Measurements from ENCODE around the gene ACOT7.
"Not testable (repeated sequence)": the region's sequence is repeated elsewhere in the genome, so short reads cannot be mapped to it uniquely, and the experiment has no call there.

Gene ACOT7

GRCh38 chr1:6310116-6310848, 83.3 kb downstream of the ACOT7 start:
- no peak for DNase-seq (ENCODE audit: low read depth)

DNA sequence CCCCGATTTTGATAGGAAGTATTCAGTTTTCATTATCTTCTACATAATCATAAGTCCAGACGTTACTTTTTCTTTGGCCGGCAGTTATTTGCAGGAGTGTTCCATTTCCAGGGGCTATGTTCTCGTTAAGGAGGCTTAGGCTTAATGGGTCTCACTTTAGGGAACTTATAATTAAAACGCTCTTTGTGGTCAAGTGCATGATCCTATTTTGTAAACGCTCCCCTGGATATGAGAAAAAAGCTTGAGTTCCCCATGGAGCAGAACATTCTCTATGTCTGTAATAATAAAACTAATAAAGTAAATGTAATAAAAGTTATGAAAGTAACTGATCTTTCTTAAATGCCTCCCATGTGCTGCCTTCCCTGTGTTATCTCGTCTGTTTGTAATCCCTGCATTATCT, 84.0 kb downstream of the ACOT7 start:
- DNase-seq (ENCODE audit: low read depth) = no peak

- no peak for DNase-seq (ENCODE audit: low read depth)
Observed at GRCh38 chr1:6308449-6308848, 85.1 kb downstream of the ACOT7 start.

DNA sequence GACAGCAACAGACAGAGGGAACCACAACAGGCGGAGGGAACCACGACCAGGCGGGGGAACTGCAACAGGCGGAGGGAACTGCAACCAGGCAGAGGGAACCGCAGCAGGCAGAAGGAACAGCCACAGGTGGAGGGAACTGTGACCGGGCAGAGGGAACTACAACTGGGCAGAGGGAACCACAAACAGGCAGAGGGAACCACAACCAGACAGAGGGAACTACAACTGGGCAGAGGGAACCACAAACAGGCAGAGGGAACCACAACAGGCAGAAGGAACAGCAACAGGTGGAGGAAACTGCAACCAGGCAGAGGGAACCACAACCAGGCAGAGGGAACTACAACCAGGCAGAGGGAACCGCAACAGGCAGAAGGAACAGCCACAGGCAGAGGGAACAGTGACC, 85.9 kb downstream of the ACOT7 start:
- DNase-seq (ENCODE audit: low read depth) = not testable (repeated sequence)

- DNase-seq (ENCODE audit: low read depth) = no peak
Observed at GRCh38 chr1:6307099-6307498, 86.5 kb downstream of the ACOT7 start.

DNA sequence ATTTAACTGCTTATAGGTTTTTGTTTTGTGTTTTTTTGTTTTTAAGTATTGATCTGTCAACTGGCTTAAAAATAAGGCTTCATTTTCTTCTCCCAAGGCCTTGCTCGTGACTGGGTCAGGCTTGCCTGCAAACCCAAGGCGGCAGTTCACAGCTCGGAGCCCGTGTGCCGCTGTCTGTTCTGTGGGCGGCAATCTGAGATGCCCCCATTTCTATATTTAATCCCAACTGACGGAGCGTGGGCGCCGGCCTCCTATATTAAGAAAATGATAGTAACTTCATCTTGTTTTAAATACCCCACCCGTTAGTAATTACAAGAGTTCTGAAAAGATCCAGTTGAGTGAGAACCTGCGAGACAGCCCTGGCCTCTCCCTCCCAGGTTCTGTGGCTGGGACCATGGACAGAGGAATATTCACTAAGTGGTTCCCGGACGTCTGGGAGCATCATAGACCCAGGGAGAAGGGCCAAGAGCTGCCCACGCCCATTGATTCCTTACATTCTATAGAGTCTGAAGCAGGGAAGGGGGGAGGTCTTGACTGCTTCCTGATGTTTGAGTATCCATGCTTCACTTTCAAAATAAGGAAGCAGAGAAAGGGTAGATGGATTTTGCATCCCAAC, 90.1 kb downstream of the ACOT7 start:
- peak; percentile 25 for DNase-seq (ENCODE audit: low read depth)

- DNase-seq (ENCODE audit: low read depth) = no peak
Observed at GRCh38 chr1:6302568-6302967, 91.0 kb downstream of the ACOT7 start.

DNA sequence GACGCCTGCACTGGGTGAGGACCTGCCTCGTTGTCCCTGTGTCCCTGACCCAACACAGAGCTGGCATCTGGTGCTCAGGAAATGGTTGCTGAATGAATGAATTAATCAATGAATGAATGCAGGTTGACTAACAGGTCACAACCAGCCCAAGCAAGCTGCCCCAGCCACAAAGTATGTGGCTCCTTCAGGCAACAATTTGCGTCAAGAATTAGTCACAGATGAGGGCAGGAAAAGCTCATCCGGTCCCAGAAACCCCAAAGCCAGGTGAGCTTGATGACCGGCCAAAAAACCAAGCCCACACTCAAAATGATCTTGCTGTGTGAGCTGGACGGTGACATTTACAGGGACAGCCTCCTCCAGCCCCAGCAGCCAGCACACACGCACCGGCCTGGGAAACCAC, 92.0 kb downstream of the ACOT7 start:
- DNase-seq (ENCODE audit: low read depth) = peak; percentile 31

DNA sequence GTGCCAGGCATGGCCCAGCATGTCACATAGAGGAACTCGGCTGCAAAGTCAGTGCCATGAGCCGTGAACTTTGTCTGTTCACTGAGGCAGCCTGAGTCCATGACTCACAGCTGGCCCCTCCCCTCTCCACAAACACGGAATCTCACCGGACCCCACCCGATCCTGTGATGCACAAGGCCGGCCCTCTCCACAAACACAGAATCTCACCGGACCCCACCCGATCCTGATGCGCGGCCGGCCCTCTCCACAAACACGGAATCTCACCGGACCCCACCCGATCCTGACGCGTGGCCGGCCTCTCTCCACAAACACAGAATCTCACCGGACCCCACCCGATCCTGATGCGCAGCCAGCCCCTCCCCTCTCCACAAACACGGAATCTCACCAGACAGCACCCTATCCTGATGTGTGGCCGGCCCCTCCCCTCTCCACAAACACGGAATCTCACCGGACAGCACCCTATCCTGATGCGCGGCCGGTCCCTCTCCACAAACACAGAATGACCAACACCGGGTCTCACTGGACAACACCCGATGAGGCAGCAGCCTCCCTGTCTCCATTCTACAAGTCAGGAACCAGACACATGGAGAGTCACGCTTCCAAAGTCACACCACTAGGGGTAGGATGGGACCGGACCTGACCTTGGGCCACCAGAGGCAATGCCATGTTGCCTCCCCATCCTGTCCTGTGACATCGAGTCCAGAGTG, 93.1 kb downstream of the ACOT7 start:
- DNase-seq (ENCODE audit: low read depth) = peak; percentile 9

DNA sequence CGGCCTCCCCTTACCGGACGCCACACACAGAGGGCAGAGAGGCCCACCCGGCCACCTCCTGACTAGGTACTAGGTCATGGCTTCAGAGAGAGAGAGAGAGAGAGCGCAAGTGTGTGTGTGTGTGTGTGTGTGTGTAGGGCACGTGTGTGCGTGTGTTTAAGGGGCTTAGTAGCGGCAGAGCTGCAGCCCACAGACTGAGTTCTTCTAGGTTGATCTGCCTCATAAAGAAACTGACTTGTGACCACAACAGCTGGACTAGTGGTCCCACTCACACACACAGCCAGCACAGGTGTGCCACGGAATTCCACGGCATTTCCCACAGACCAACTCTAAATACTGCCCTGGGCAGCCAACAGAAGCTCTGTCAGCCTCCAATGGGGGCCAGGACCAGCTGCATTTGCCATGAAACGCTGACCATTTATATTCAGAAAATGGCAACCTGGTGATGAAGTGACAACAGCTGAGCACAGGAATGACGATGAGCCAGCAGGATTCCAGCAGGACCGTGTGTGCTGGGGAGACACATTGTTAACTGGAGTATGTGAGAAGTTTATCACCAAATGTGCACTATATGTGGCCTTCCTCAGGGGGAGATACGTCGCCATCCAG, 93.9 kb downstream of the ACOT7 start:
- DNase-seq (ENCODE audit: low read depth) = no peak

DNA sequence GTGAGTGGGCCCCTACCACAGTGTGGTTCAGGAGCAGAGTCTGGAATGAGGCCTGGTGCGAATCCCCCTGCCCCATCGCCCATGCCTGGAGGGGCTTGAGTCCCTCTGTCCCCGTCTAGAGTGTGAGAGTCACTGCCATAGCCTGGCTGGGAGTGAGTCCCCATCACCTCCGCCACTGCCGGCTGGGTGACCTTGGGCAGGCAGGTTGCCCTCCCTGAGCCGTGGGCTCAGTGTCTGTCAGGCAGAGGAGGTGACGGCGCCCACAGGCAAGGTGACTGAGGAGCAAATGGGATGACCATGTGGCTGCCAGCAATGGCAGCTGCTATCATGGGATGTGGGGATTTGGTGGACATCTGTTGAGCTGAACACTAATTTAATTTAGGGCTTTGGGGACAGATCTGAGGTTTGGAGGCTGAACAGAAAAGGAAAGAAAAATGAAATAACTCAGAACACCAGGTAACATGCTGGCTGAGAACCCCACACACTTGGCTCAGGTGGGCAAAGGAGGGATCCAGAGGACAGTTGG, 94.6 kb downstream of the ACOT7 start:
- DNase-seq (ENCODE audit: low read depth) = no peak

- no peak for DNase-seq (ENCODE audit: low read depth)
Observed at GRCh38 chr1:6298530-6298929, 95.0 kb downstream of the ACOT7 start.

GRCh38 chr1:6295910-6296309, 97.7 kb downstream of the ACOT7 start:
- no peak for DNase-seq (ENCODE audit: low read depth)

DNA sequence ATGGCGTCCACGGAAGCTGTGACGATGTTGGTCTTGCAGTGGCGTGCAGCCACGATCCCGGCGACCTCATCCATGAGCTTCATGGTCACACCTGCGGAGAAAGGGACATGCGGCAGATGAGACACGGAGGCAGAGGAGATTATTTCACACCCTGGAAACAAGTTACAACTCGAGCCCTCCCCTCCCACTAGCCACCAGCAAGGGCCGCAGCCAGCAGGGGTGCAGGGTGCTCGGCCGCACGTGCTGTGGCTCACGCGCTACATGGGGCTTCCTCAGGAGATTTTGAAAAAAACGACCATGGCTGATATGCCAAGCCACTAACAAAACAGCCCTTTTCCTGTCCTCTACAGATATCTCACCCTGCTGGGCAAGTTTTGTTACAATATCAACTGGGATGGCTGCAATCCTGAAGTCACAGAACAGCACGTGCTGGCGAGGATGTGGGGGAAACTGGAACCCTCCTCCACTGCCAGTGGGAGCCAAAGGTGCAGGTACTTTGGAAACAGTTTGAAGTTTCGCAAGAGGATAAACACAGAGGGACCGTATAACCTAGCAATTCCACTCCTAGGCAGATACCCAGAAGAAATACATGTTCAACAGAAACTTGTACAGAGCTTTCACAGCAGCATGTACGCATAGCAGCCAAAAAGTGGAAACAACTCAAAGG, 98.5 kb downstream of the ACOT7 start:
- DNase-seq (ENCODE audit: low read depth) = no peak

GRCh38 chr1:6294080-6294889, 99.3 kb downstream of the ACOT7 start:
- DNase-seq (ENCODE audit: low read depth) = no peak

GRCh38 chr1:6292102-6292501, 101.5 kb downstream of the ACOT7 start:
- no peak for DNase-seq (ENCODE audit: low read depth)

- no peak for DNase-seq (ENCODE audit: low read depth)
Observed at GRCh38 chr1:6288665-6289064, 104.9 kb downstream of the ACOT7 start.

DNA sequence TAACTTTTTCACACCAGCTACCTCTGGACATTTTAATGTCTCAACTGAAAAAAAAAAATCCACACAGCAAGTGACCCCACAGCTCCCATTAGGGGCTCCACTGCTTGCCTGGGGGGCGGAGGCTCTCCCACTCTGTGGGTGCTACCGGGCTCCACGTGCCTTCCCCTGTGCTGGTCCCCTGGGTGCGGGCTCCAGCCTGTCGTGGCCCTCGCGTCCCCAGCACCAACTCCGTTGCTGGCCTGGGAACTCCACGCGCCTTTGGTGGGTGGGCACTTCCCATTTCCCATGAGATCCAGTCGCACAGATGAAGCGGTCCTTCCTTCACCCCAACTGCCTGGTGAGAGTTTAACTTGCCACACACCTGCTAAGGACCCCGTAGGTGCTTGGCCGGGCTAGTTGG, 105.5 kb downstream of the ACOT7 start:
- DNase-seq (ENCODE audit: low read depth) = no peak

GRCh38 chr1:6287431-6287886, 106.1 kb downstream of the ACOT7 start:
- DNase-seq (ENCODE audit: low read depth) = no peak

- DNase-seq (ENCODE audit: low read depth) = no peak
Observed at GRCh38 chr1:6287029-6287428, 106.5 kb downstream of the ACOT7 start.

DNA sequence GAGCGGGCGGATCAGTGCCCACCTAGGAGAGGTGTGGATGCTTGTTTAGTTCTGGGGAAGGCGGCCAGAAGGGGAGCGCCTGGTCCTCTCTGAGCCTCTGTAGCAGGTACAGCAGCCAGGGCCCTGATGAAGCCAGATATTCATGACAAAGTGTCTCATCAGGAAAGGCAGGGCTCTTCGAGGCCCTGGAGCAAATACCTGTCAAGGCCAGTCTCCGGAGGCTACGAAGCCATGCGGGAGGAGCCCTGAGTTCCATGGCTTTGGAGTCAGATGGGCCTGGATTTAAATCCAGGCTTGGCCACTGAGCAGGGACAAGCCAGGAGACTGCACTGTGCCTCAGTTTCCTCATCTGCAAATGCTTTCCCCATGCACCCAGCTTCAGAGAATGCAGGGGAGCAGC, 107.3 kb downstream of the ACOT7 start:
- DNase-seq (ENCODE audit: low read depth) = no peak
